Endothelial cell of umbilical vein (primary cell): ENCODE measurements around the gene SUPT3H.

Experiments used
- CTCF ChIP-seq, 2 donors: IDR thresholded peaks; 1 replicate in 1 of 2; 2 replicates in 1 of 2; pipeline ENCODE4 v1.5.1; 2011; ENCODE audit warnings: low read length in 2 of 2, mild to moderate bottlenecking in 2 of 2, moderate library complexity in 2 of 2, control low read depth in 1 of 2, inconsistent platforms in 1 of 2, low read depth in 1 of 2; ENCODE audit not compliant: insufficient read depth in 1 of 2; ENCODE audit errors: extremely low read depth in 1 of 2
- EZH2 ChIP-seq: IDR thresholded peaks from 2 replicates; pipeline ENCODE4 v1.6.1; 2012; ENCODE audit warnings: borderline replicate concordance, low read depth, mild to moderate bottlenecking, moderate library complexity, low read length, inconsistent platforms; ENCODE audit not compliant: severe bottlenecking
- FOS ChIP-seq: IDR thresholded peaks from 2 replicates; pipeline ENCODE4 v1.6.1; 2011; ENCODE audit warnings: mild to moderate bottlenecking, low read length, moderate library complexity, borderline replicate concordance; ENCODE audit not compliant: insufficient read depth
- GATA2 ChIP-seq: IDR thresholded peaks from 2 replicates; pipeline ENCODE4 v1.7.0; 2011; ENCODE audit warnings: low read depth, mild to moderate bottlenecking, moderate library complexity, mixed read lengths, low read length; ENCODE audit not compliant: insufficient read length, insufficient read depth
- JUN ChIP-seq: IDR thresholded peaks from 2 replicates; pipeline ENCODE4 v1.6.1; 2011; ENCODE audit warnings: borderline replicate concordance, low read depth; ENCODE audit not compliant: insufficient read length, insufficient read depth
- MYC ChIP-seq: IDR thresholded peaks from one replicate; pipeline ENCODE4 v1.6.1; 2011; ENCODE audit warnings: mild to moderate bottlenecking, low read depth, low read length
- POLR2A ChIP-seq: IDR thresholded peaks from 2 replicates; pipeline ENCODE4 v1.6.1; 2012; ENCODE audit warnings: low read depth, mild to moderate bottlenecking, control low read depth, low read length
- POLR2AphosphoS5 ChIP-seq: IDR thresholded peaks from 2 replicates; pipeline ENCODE4 v1.6.1; 2012; ENCODE audit warnings: low read depth, mild to moderate bottlenecking, control low read depth, low read length, moderate library complexity; ENCODE audit not compliant: insufficient read depth
- TF ChIP-seq, protein P1 (sequence below): IDR thresholded peaks from 2 replicates; pipeline ENCODE4 v1.6.1; 2011; ENCODE audit not compliant: insufficient read depth, insufficient read length

DNA sequence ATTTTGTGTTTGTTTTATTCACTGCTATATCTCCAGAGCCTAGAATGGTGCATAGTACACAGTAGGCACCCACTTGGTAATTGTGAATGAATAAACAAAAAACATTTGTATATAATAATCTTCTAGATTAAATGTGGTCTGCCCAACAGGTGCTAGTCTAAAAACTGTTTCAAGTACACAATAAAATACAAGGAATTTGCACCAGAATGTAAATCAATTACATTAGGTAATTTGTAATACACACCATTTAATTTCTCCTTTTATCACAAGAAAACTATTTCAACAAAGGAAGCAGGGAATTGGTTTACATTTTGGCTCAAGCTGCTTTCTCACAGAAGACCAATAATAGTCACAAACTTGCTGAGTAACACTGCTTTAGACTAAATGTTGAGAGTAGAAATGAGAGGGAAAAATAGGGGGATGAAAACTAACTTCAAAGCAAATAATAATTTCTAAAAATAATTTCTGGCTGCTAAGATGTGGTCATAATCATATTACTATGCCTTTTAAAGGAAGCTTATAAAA lies 27.5 kb downstream of the SUPT3H start:
- TF ChIP-seq POLR2A, result no peak
- TF ChIP-seq EZH2, result no peak
- no peak for TF ChIP-seq CTCF (IDR thresholded peaks at IDR 0.05; ENCODE audit: extremely low read depth in 1 of 2, insufficient read depth in 1 of 2, low read depth in 1 of 2, low read length in 2 of 2)
- TF ChIP-seq, protein P1, sequence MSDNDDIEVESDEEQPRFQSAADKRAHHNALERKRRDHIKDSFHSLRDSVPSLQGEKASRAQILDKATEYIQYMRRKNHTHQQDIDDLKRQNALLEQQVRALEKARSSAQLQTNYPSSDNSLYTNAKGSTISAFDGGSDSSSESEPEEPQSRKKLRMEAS, result no peak
- TF ChIP-seq POLR2AphosphoS5, result no peak
- no peak for TF ChIP-seq MYC
- TF ChIP-seq FOS, result no peak
- no peak for TF ChIP-seq JUN
- no peak for TF ChIP-seq GATA2
